ENCODE results near the gene USH2A.

USH2A gene

GRCh38 chr1:216422821-216423520, at the start of gene USH2A:
Gene USH2A (minus strand): TSS chr1:216423448. CDS start chr1:216422336, 1,112 bp downstream.
- no peak for DNase-seq (ENCODE audit: low read depth)

- no peak for DNase-seq (ENCODE audit: low read depth)
Measured at GRCh38 chr1:216466162-216466801, 43.0 kb upstream of the USH2A start.

GRCh38 chr1:216464489-216464888, 41.2 kb upstream of the USH2A start:
- no peak for DNase-seq (ENCODE audit: low read depth)

- DNase-seq (ENCODE audit: low read depth): no peak
Measured at GRCh38 chr1:216462066-216462775, 39.0 kb upstream of the USH2A start.

GRCh38 chr1:216461466-216461865, 38.2 kb upstream of the USH2A start:
- DNase-seq (ENCODE audit: low read depth): no peak

- DNase-seq (ENCODE audit: low read depth): no peak
Measured at GRCh38 chr1:216459651-216460207, 36.5 kb upstream of the USH2A start.

GRCh38 chr1:216458812-216459211, 35.6 kb upstream of the USH2A start:
- DNase-seq (ENCODE audit: low read depth): no peak

GRCh38 chr1:216457356-216457755, 34.1 kb upstream of the USH2A start:
- DNase-seq (ENCODE audit: low read depth): no peak

- DNase-seq (ENCODE audit: low read depth): no peak
Measured at GRCh38 chr1:216456682-216457081, 33.4 kb upstream of the USH2A start.

GRCh38 chr1:216453777-216454176, 30.5 kb upstream of the USH2A start:
- no peak for DNase-seq (ENCODE audit: low read depth)

GRCh38 chr1:216450227-216450626, 27.0 kb upstream of the USH2A start:
- DNase-seq (ENCODE audit: low read depth): no peak

GRCh38 chr1:216448011-216448510, 24.8 kb upstream of the USH2A start:
- DNase-seq (ENCODE audit: low read depth): no peak

GRCh38 chr1:216437603-216438002, 14.4 kb upstream of the USH2A start:
- DNase-seq (ENCODE audit: low read depth): no peak

- DNase-seq (ENCODE audit: low read depth): no peak
Measured at GRCh38 chr1:216434232-216434631, 11.0 kb upstream of the USH2A start.

GRCh38 chr1:216433175-216433574, 9.9 kb upstream of the USH2A start:
- DNase-seq (ENCODE audit: low read depth): no peak

GRCh38 chr1:216430744-216431143, 7.5 kb upstream of the USH2A start:
- DNase-seq (ENCODE audit: low read depth): no peak

GRCh38 chr1:216425577-216425976, 2.3 kb upstream of the USH2A start:
- DNase-seq (ENCODE audit: low read depth): no peak

- DNase-seq (ENCODE audit: low read depth): no peak
Measured at GRCh38 chr1:216420746-216421145, 2.5 kb downstream of the USH2A start.

- DNase-seq (ENCODE audit: low read depth): no peak
Measured at GRCh38 chr1:216420263-216420662, 3.0 kb downstream of the USH2A start.

GRCh38 chr1:216416488-216416887, 6.8 kb downstream of the USH2A start:
- no peak for DNase-seq (ENCODE audit: low read depth)

GRCh38 chr1:216410026-216410425, 13.2 kb downstream of the USH2A start:
- DNase-seq (ENCODE audit: low read depth): no peak

GRCh38 chr1:216390956-216391355, 32.3 kb downstream of the USH2A start:
- no peak for DNase-seq (ENCODE audit: low read depth)

GRCh38 chr1:216389774-216390173, 33.5 kb downstream of the USH2A start:
- DNase-seq (ENCODE audit: low read depth): no peak

Data from stimulated activated CD8-positive, alpha-beta memory T cell treated with anti-CD3 and anti-CD28 coated beads, Interleukin-15, amount 100 ng/mL, for 24 hours (primary cell).